OCI-LY3 (cell line): ENCODE data around the gene SLC43A1.

Source experiments
- H2AFZ ChIP-seq: fragments of 200-600, 300-600 bp; shearing (Covaris generic); 2 replicates; pipeline ENCODE4 v1.6.0; 2014; ENCODE audit warnings: antibody characterized with exemption, low read depth, low read length
- H3K27ac ChIP-seq: fragments of 200-600, 300-600 bp; sonication (generic); 2 replicates; pipeline ENCODE4 v1.5.1; 2014; ENCODE audit warnings: mild to moderate bottlenecking, low read length, moderate library complexity, mixed read lengths
- H3K27me3 ChIP-seq: fragments of 200-600, 300-600 bp; sonication (generic); 2 replicates; pipeline ENCODE4 v1.6.1; 2014; ENCODE audit warnings: low read depth, low read length, mixed read lengths
- H3K36me3 ChIP-seq: fragments of 200-600, 300-600 bp; sonication (generic); replicated peaks from 2 replicates; pipeline ENCODE3; 2014; ENCODE audit warnings: low read depth, low read length, mixed read lengths
- H3K4me1 ChIP-seq: fragments of 300-600, 200-600 bp; sonication (generic); 2 replicates; pipeline ENCODE4 v1.6.1; 2014; ENCODE audit warnings: low read length, mixed read lengths
- H3K4me2 ChIP-seq: fragments of 200-600, 300-600 bp; sonication (generic); 2 replicates; pipeline ENCODE4 v1.6.1; 2014; ENCODE audit warnings: low read length, mixed read lengths
- H3K4me3 ChIP-seq: fragments of 300-600, 200-600 bp; sonication (generic); 2 replicates; pipeline ENCODE4 v1.5.1; 2014; ENCODE audit warnings: antibody characterized with exemption, mild to moderate bottlenecking, low read length, moderate library complexity
- H3K79me2 ChIP-seq: fragments of 300-600, 200-600 bp; shearing (Covaris generic); 2 replicates; pipeline ENCODE4 v1.6.1; 2014; ENCODE audit warnings: mild to moderate bottlenecking, low read length, mixed read lengths
- H3K9ac ChIP-seq: fragments of 300-600, 200-600 bp; shearing (Covaris generic); 2 replicates; pipeline ENCODE4 v1.6.0; 2014; ENCODE audit warnings: mild to moderate bottlenecking, low read length, moderate library complexity
- H3K9me3 ChIP-seq: fragments of 200-600, 300-600 bp; shearing (Covaris generic); 2 replicates; pipeline ENCODE4 v1.6.1; 2014; ENCODE audit warnings: low read length, mixed read lengths; ENCODE audit not compliant: insufficient read depth
- H4K20me1 ChIP-seq: fragments of 200-600, 300-600 bp; sonication (generic); 2 replicates; pipeline ENCODE4 v1.6.1; 2016; ENCODE audit warnings: low read length, mixed read lengths; ENCODE audit not compliant: insufficient read depth
- CTCF ChIP-seq: fragments of 200-600, 300-600 bp; sonication (generic); IDR thresholded peaks from 2 replicates; pipeline ENCODE4 v1.5.1; 2014; ENCODE audit warnings: antibody characterized with exemption, low read length, low read depth
- EZH2phosphoT487 ChIP-seq: fragments of 200-600 bp; shearing (Covaris generic); IDR thresholded peaks from 2 replicates; pipeline ENCODE4 v1.6.1; 2018; ENCODE audit warnings: antibody characterized with exemption, mixed run types, low read depth

Gene SLC43A1

GRCh38 chr11:57464539-57465181 is 50.8 kb downstream of the SLC43A1 start:
- no peaks in the 10 kb centered on the region for H3K27me3 ChIP-seq
- no peaks in the 10 kb centered on the region for H4K20me1 ChIP-seq
- no peaks in the 10 kb centered on the region for H3K79me2 ChIP-seq
- no peak overlapping the region for H3K9ac ChIP-seq
- no peaks in the 10 kb centered on the region for H3K36me3 ChIP-seq
- H3K9me3 ChIP-seq, result no peaks in the 10 kb centered on the region
- H3K4me1 ChIP-seq, result no peaks in the 10 kb centered on the region
- no peak overlapping the region for H2AFZ ChIP-seq
- H3K4me3 ChIP-seq, result no peak overlapping the region
- H3K4me2 ChIP-seq, result no peak overlapping the region
- no peak overlapping the region for H3K27ac ChIP-seq
- TF ChIP-seq EZH2phosphoT487, result no peak
- TF ChIP-seq CTCF, result no peak

GRCh38 chr11:57463671-57464538 is 51.6 kb downstream of the SLC43A1 start:
- no peak overlapping the region for H3K27ac ChIP-seq
- no peak overlapping the region for H3K4me2 ChIP-seq
- H3K4me1 ChIP-seq, result 0 out of 2 replicates have a peak, but pooled peaks cover 2% of the 10 kb centered on the region
- H4K20me1 ChIP-seq, result no peaks in the 10 kb centered on the region
- no peaks in the 10 kb centered on the region for H3K79me2 ChIP-seq
- no peak overlapping the region for H3K9ac ChIP-seq
- no peak overlapping the region for H2AFZ ChIP-seq
- H3K9me3 ChIP-seq, result no peaks in the 10 kb centered on the region
- H3K4me3 ChIP-seq, result no peak overlapping the region
- no peaks in the 10 kb centered on the region for H3K36me3 ChIP-seq
- TF ChIP-seq EZH2phosphoT487 (no peak), CTCF (no peak)
- no peaks in the 10 kb centered on the region for H3K27me3 ChIP-seq

GRCh38 chr11:57462597-57462996 is 52.9 kb downstream of the SLC43A1 start:
- no peak overlapping the region for H3K27ac ChIP-seq
- no peak overlapping the region for H3K4me3 ChIP-seq
- no peaks in the 10 kb centered on the region for H3K9me3 ChIP-seq
- no peaks in the 10 kb centered on the region for H3K36me3 ChIP-seq
- no peak overlapping the region for H2AFZ ChIP-seq
- no peak overlapping the region for H3K4me2 ChIP-seq
- no peak overlapping the region for H3K9ac ChIP-seq
- H3K27me3 ChIP-seq, result no peaks in the 10 kb centered on the region
- H4K20me1 ChIP-seq, result no peaks in the 10 kb centered on the region
- peaks cover 10% of the 10 kb centered on the region for H3K4me1 ChIP-seq
- no peaks in the 10 kb centered on the region for H3K79me2 ChIP-seq
- TF ChIP-seq CTCF (no peak), EZH2phosphoT487 (no peak)

- peaks cover 14% of the 10 kb centered on the region for H3K4me1 ChIP-seq
- no peaks in the 10 kb centered on the region for H3K79me2 ChIP-seq
- no peaks in the 10 kb centered on the region for H3K27me3 ChIP-seq
- H4K20me1 ChIP-seq, result no peaks in the 10 kb centered on the region
- no peak overlapping the region for H3K27ac ChIP-seq
- TF ChIP-seq CTCF (no peak), EZH2phosphoT487 (no peak)
- H3K4me3 ChIP-seq, result no peak overlapping the region
- H3K36me3 ChIP-seq, result no peaks in the 10 kb centered on the region
- H3K9me3 ChIP-seq, result no peaks in the 10 kb centered on the region
- H3K9ac ChIP-seq, result no peak overlapping the region
- no peak overlapping the region for H2AFZ ChIP-seq
- H3K4me2 ChIP-seq, result no peak overlapping the region
Observed at GRCh38 chr11:57461841-57462489, 53.5 kb downstream of the SLC43A1 start.
